H1 (cell line): ENCODE results near the gene MTF1. TPM values are rescaled to one million over a fixed set of nuclear protein-coding genes. Genes with fewer than 3 reads are reported as not detected.
"Not testable (repeated sequence)": the region's sequence is repeated elsewhere in the genome, so short reads cannot be mapped to it uniquely, and the experiment has no call there.

ENCODE experiments used
- CTCF ChIA-PET: fragments of 300-600 bp; sonication (Branson Sonifier 250); formaldehyde crosslinking; loops from one replicate; lab custom pipeline; 2021; ENCODE audit not compliant: partially characterized antibody; lab: Charles Lee
- POLR2A ChIA-PET: fragments of 300-600 bp; sonication (Branson Sonifier 250); formaldehyde crosslinking; loops from one replicate; lab custom pipeline; 2021; ENCODE audit warnings: inconsistent platforms; ENCODE audit not compliant: partially characterized antibody; lab: Charles Lee
- DNase-seq, 2 experiments: peaks; one replicate each; pipeline versions ENCODE4 v3.0.0 to v3.0.0-alpha.2; 2010 to 2022; ENCODE audit warnings: low spot score in 2 of 2, low read depth in 1 of 2, mixed read lengths in 1 of 2
- FAIRE-seq: peaks from 2 replicates; lab custom pipeline; 2011; peaks lifted over from hg19 to GRCh38; lab: Jason Lieb, UNC
- H2AFZ ChIP-seq: 2 replicates; pipeline ENCODE4 v1.8.1; 2012; ENCODE audit warnings: low read length, inconsistent platforms
- H2AK5ac ChIP-seq: 2 replicates; pipeline ENCODE4 v1.6.1; 2013; ENCODE audit warnings: low read depth, low read length
- H2BK120ac ChIP-seq: replicated peaks from 2 replicates; pipeline ENCODE3; 2013; ENCODE audit warnings: low read depth, low read length, inconsistent platforms
- H2BK12ac ChIP-seq: 2 replicates; pipeline ENCODE4 v1.6.1; 2013; ENCODE audit warnings: low read depth, low read length
- H2BK15ac ChIP-seq: 2 replicates; pipeline ENCODE4 v1.6.1; 2013; ENCODE audit warnings: low read length
- H2BK20ac ChIP-seq: 2 replicates; pipeline ENCODE4 v1.6.1; 2013; ENCODE audit warnings: low read length
- H2BK5ac ChIP-seq: 2 replicates; pipeline ENCODE4 v1.6.1; 2013; ENCODE audit warnings: low read depth, low read length
- H3K14ac ChIP-seq: 2 replicates; pipeline ENCODE4 v1.6.1; 2013; ENCODE audit warnings: inconsistent platforms; ENCODE audit not compliant: insufficient read length
- H3K18ac ChIP-seq: 2 replicates; pipeline ENCODE4 v1.6.1; 2013; ENCODE audit warnings: low read length; ENCODE audit errors: extremely low read depth
- H3K23ac ChIP-seq: 2 replicates; pipeline ENCODE4 v1.6.1; 2013; ENCODE audit warnings: inconsistent platforms; ENCODE audit not compliant: insufficient read length
- H3K23me2 ChIP-seq: 2 replicates; pipeline ENCODE4 v1.6.1; 2013; ENCODE audit warnings: low read depth, low read length
- H3K27ac ChIP-seq: 2 replicates; pipeline ENCODE4 v1.6.1; 2011; ENCODE audit warnings: low read depth, low read length, inconsistent platforms
- H3K27me3 ChIP-seq, 4 experiments: replicated peaks in 1 of 4; 1 replicate in 1 of 4; 2 replicates in 3 of 4; pipeline versions ENCODE4 v1.6.1 to v1.8.1; 2011 to 2013; ENCODE audit warnings: low read length in 3 of 4, mild to moderate bottlenecking in 3 of 4, inconsistent platforms in 2 of 4, mixed read lengths in 2 of 4, moderate library complexity in 1 of 4; ENCODE audit not compliant: control insufficient read depth in 3 of 4, insufficient read depth in 3 of 4; ENCODE audit errors: extremely low read depth in 1 of 4
- H3K36me3 ChIP-seq, 4 experiments: 2 replicates each; pipeline versions ENCODE4 v1.6.1 to v1.8.1; 2011 to 2013; ENCODE audit warnings: mild to moderate bottlenecking in 4 of 4, low read length in 3 of 4, moderate library complexity in 2 of 4, control low read depth in 1 of 4, inconsistent platforms in 1 of 4; ENCODE audit not compliant: insufficient read depth in 4 of 4, control insufficient read depth in 2 of 4
- H3K4ac ChIP-seq: replicated peaks from 2 replicates; pipeline ENCODE3; 2013; ENCODE audit warnings: low read length, low read depth, mixed read lengths, inconsistent platforms; ENCODE audit not compliant: insufficient read length
- H3K4me1 ChIP-seq, 4 experiments: replicated peaks in 1 of 4; 1 replicate in 1 of 4; 2 replicates in 3 of 4; pipeline versions ENCODE4 v1.6.1 to v1.8.1; 2011 to 2013; ENCODE audit warnings: low read length in 3 of 4, inconsistent platforms in 2 of 4, mixed read lengths in 1 of 4; ENCODE audit not compliant: insufficient read depth in 4 of 4, control insufficient read depth in 3 of 4
- H3K4me2 ChIP-seq, 2 experiments: 2 replicates each; pipeline versions ENCODE4 v1.6.1 to v1.8.1; 2011 to 2013; ENCODE audit warnings: low read depth in 2 of 2, low read length in 2 of 2, control low read depth in 1 of 2, inconsistent platforms in 1 of 2, mild to moderate bottlenecking in 1 of 2; ENCODE audit not compliant: insufficient read depth in 1 of 2
- H3K4me3 ChIP-seq, 4 experiments: fragments of 200-600, 300-600 bp in 1 of 4; sonication (generic), shearing (Covaris generic), sonication (Bioruptor Twin) in 1 of 4; 2 replicates each; pipeline versions ENCODE4 v1.5.1 to v1.8.1; 2011 to 2016; ENCODE audit warnings: low read length in 4 of 4, low read depth in 3 of 4, control low read depth in 2 of 4, inconsistent platforms in 2 of 4, mild to moderate bottlenecking in 2 of 4, mixed read lengths in 1 of 4, moderate library complexity in 1 of 4; ENCODE audit not compliant: insufficient read depth in 2 of 4; ENCODE audit errors: extremely low read depth in 1 of 4
- H3K56ac ChIP-seq: replicated peaks from 2 replicates; pipeline ENCODE3; 2013; ENCODE audit warnings: low read depth, mild to moderate bottlenecking, mixed read lengths, low read length, inconsistent platforms; ENCODE audit not compliant: insufficient read length
- H3K79me1 ChIP-seq: 2 replicates; pipeline ENCODE4 v1.6.1; 2013; ENCODE audit warnings: low read depth, low read length, control low read depth
- H3K79me2 ChIP-seq, 2 experiments: 2 replicates each; pipeline versions ENCODE4 v1.6.1 to v1.8.1; 2012 to 2013; ENCODE audit warnings: low read length in 2 of 2, mild to moderate bottlenecking in 2 of 2, inconsistent platforms in 1 of 2; ENCODE audit not compliant: insufficient read depth in 2 of 2, control insufficient read depth in 1 of 2
- H3K9ac ChIP-seq, 4 experiments: replicated peaks in 1 of 4; 1 replicate in 1 of 4; 2 replicates in 3 of 4; pipeline versions ENCODE4 v1.6.1 to v1.8.1; 2011 to 2013; ENCODE audit warnings: low read depth in 3 of 4, low read length in 3 of 4, control low read depth in 2 of 4, mild to moderate bottlenecking in 2 of 4, moderate library complexity in 2 of 4, inconsistent platforms in 1 of 4; ENCODE audit errors: extremely low read depth in 1 of 4
- H3K9me3 ChIP-seq, 2 experiments: 2 replicates each; pipeline versions ENCODE4 v1.6.1 to v1.8.1; 2012 to 2013; ENCODE audit warnings: mild to moderate bottlenecking in 2 of 2, moderate library complexity in 2 of 2, control low read depth in 1 of 2, inconsistent platforms in 1 of 2, low read depth in 1 of 2, low read length in 1 of 2, mixed read lengths in 1 of 2; ENCODE audit not compliant: insufficient read depth in 2 of 2
- H4K20me1 ChIP-seq, 2 experiments: replicated peaks in 1 of 2; 2 replicates each; pipeline versions ENCODE3 to v1.8.1; 2011 to 2013; ENCODE audit warnings: inconsistent platforms in 2 of 2, low read length in 2 of 2, mild to moderate bottlenecking in 1 of 2; ENCODE audit not compliant: insufficient read depth in 2 of 2, control insufficient read depth in 1 of 2
- H4K5ac ChIP-seq: 2 replicates; pipeline ENCODE4 v1.6.1; 2013; ENCODE audit warnings: low read length, low read depth, mixed read lengths, inconsistent platforms; ENCODE audit not compliant: insufficient read length
- H4K8ac ChIP-seq: 2 replicates; pipeline ENCODE4 v1.8.0; 2013; ENCODE audit warnings: mild to moderate bottlenecking, moderate library complexity, low read length, inconsistent platforms; ENCODE audit not compliant: insufficient read depth; ENCODE audit errors: extremely low read depth
- H4K91ac ChIP-seq: replicated peaks from 2 replicates; pipeline ENCODE3; 2013; ENCODE audit warnings: low read length, mixed read lengths, inconsistent platforms; ENCODE audit not compliant: insufficient read length
- WGBS, 2 experiments: shearing (Covaris generic) in 1 of 2; methylation state at CpG; one replicate each; pipeline versions ENCODE4 v1.1.6 to v1.1.7; 2013 to 2015; ENCODE audit warnings: low lambda C conversion rate in 2 of 2, mixed read lengths in 2 of 2, inconsistent platforms in 1 of 2, low coverage in 1 of 2, missing lambda C conversion rate in 1 of 2; ENCODE audit not compliant: insufficient replicate concordance in 2 of 2, insufficient coverage in 1 of 2, insufficient read length in 1 of 2; ENCODE audit errors: extremely low coverage in 1 of 2, missing lambda C conversion rate in 1 of 2; 5-methylcytosine and 5-hydroxymethylcytosine counted together
- polyA plus RNA-seq, 7 experiments: library from polyadenylated mRNA; depleted of rRNA in 3 of 7; stranded (reverse) in 5 of 7; unstranded in 2 of 7; fragments of >200 nt in 5 of 7; fragments of 200-250 nt in 2 of 7; gene quantifications; 1 replicate in 5 of 7; 2 replicates in 1 of 7; 4 replicates in 1 of 7; pipeline versions ENCODE4 v1.2.1 to v1.2.3, GENCODE V29; 2011 to 2013; ENCODE audit warnings: missing spikeins in 2 of 7, mixed read lengths in 2 of 7
- total RNA-seq: library from RNA; stranded (reverse); fragmentation: NEBNext Ultra II Directional; extraction: Animal tissue kit (Norgen Biotek cat#: 25700); gene quantifications from 2 replicates; pipeline ENCODE4 v1.2.1, GENCODE V29; 2021

MTF1 gene
- total and polyA plus RNA-seq, 2 of the 8 experiments (the other 6 are each of a cell fraction or from before 2014, with no cell fraction given): 4.0 to 15.5 TPM

DNA sequence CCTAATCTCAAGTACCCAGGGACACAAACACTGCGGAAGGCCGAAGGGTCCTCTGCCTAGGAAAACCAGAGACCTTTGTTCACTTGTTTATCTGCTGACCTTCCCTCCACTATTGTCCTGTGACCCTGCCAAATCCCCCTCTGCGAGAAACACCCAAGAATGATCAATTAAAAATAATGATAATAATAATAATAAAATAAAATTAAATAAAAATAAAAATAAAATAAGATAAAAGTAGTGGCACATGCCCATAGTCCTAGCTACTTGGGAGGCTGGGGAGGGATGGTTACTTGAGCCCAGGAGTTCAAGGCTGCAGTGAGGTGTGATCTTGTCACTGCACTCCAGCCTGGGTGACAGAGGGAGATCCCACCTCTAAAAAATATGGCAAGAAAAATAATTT lies 38.2 kb upstream of the MTF1 start:
- FAIRE-seq, H3K36me3 ChIP-seq, H3K9ac ChIP-seq, H3K4me3 ChIP-seq, H4K20me1 ChIP-seq, H3K23ac ChIP-seq, POLR2A ChIA-PET, H3K4me1 ChIP-seq, H4K5ac ChIP-seq, H3K4ac ChIP-seq, H2BK120ac ChIP-seq, H3K27me3 ChIP-seq, H2BK5ac ChIP-seq, H2BK20ac ChIP-seq, H3K9me3 ChIP-seq, H3K56ac ChIP-seq, H3K79me2 ChIP-seq, H3K23me2 ChIP-seq, H2AK5ac ChIP-seq, H3K27ac ChIP-seq, H3K18ac ChIP-seq, H2AFZ ChIP-seq, H2BK12ac ChIP-seq, H2BK15ac ChIP-seq, DNase-seq, H3K79me1 ChIP-seq, H4K8ac ChIP-seq, H3K4me2 ChIP-seq, H3K14ac ChIP-seq, H4K91ac ChIP-seq: not testable (repeated sequence)
- 80% methylated on average over 1 of the region's 3 CpGs; no CpG with 5 or more reads in 1 of the 2 experiments for WGBS, 2 experiments
- CTCF ChIA-PET: interaction anchor here (0.6 kb wide), 1 partner anchor 52 kb away, joined by 3 read pairs; no protein-coding TSS in a partner anchor
